ENCODE results near the gene PCDH7.

- TF ChIP-seq POLR2AphosphoS5 (IDR thresholded peaks at IDR 0.05) (no peak), POLR2A (IDR thresholded peaks at IDR 0.05; ENCODE audit: low read depth) (no peak)
Observed at GRCh38 chr4:30724247-30724646, 4.1 kb downstream of the PCDH7 start.

All from esophagus muscularis mucosa (tissue), 2 donors.